Fibroblast of mammary gland (primary cell): Measurements from ENCODE around the gene RC3H1.
"Not testable (repeated sequence)": the region's sequence is repeated elsewhere in the genome, so short reads cannot be mapped to it uniquely, and the experiment has no call there.

ENCODE experiments used
- DNase-seq: peaks from one replicate; pipeline ENCODE4 v3.0.0-alpha.2; 2010; ENCODE audit warnings: low read depth
- H3K4me3 ChIP-seq: 2 replicates; pipeline ENCODE4 v1.5.1; 2011; ENCODE audit warnings: low read depth, mild to moderate bottlenecking, low read length, moderate library complexity; ENCODE audit not compliant: control insufficient read depth
- TF ChIP-seq, protein P1 (sequence below): conservative IDR thresholded peaks from 2 replicates; pipeline ENCODE4 v1.5.1; 2011; ENCODE audit warnings: low read depth, low read length, inconsistent platforms; ENCODE audit not compliant: control insufficient read depth, insufficient read depth

The RC3H1 gene

DNA sequence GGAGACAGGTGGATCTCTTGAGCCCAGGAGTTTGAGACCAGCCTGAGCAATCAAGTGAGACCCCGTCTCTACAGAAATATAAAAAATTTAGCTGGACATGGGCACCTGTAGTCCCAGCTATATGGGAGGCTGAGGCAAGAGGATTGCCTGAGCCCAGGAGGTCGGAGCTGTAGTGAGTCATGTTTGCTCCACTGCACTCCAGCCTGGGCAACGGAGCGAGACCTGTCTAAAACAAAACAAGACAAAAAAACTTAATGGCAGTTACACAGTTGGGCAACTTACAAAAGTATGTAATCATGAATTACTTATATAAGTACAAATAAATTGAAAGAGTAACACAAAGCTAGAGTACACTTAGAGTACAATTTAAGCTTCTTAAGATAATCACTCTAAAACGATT, 25.2 kb downstream of the RC3H1 start:
- H3K4me3 ChIP-seq = no peak overlapping the region
- no peak for DNase-seq
- TF ChIP-seq, protein P1, sequence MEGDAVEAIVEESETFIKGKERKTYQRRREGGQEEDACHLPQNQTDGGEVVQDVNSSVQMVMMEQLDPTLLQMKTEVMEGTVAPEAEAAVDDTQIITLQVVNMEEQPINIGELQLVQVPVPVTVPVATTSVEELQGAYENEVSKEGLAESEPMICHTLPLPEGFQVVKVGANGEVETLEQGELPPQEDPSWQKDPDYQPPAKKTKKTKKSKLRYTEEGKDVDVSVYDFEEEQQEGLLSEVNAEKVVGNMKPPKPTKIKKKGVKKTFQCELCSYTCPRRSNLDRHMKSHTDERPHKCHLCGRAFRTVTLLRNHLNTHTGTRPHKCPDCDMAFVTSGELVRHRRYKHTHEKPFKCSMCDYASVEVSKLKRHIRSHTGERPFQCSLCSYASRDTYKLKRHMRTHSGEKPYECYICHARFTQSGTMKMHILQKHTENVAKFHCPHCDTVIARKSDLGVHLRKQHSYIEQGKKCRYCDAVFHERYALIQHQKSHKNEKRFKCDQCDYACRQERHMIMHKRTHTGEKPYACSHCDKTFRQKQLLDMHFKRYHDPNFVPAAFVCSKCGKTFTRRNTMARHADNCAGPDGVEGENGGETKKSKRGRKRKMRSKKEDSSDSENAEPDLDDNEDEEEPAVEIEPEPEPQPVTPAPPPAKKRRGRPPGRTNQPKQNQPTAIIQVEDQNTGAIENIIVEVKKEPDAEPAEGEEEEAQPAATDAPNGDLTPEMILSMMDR = no peak

DNA sequence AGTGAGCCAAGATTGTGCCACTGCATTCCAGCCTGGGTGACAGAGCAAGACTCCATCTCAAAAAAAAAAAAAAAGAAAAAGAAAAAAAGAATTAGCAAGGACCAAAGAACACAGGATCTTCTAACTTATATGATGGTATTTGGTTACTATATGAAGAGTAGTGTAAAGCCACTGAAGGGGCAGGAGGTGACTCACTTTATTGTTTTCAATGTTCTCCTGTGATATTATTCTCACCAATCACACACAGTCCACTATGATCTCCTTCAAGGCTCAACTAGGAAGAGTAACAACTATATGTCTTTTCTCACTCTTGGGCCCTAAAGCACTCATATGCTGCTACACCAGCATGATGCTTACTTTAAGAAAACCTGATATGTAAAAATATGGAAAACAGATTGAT, 26.7 kb downstream of the RC3H1 start:
- DNase-seq = no peak
- H3K4me3 ChIP-seq = no peak overlapping the region
- TF ChIP-seq, protein P1 = no peak

DNA sequence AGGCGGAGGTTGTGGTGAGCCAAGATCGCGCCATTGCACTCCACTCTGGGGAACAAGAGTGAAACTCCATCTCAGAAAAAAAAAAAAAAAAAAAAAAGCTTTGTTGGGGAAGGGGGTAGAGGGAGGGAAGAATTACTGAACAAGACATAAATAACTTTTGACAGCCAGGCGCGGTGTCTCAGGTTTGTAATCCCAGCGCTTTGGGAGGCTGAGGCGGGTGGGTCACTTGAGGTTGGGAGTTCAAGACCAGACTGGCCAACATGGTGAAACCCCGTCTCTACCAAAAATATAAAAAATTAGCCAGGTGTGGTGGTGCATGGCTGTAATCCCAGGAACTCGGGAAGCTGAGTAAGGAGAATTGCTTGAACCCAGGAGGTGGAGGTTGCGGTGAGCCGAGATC, 28.2 kb downstream of the RC3H1 start:
- not testable (repeated sequence) for DNase-seq, H3K4me3 ChIP-seq

DNA sequence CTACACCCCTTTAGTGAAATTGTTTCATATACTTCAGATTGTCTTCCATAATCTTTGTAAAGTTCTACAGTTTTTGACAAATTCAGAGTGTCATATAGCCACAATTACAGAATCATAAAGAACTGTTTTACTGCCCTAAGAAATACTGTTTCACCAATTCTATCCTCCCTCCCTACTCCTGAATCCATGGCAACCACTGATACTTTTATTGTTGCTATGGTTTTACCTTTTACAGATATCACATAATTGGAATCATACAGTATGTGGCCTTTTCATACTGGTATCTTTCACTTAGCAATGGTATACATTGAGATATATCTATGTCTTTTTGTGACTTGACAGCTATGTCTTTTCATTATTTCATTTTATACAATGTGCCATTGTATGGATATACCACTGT, 34.1 kb downstream of the RC3H1 start:
- DNase-seq = no peak
- no peak overlapping the region for H3K4me3 ChIP-seq
- TF ChIP-seq, protein P1 = no peak

DNA sequence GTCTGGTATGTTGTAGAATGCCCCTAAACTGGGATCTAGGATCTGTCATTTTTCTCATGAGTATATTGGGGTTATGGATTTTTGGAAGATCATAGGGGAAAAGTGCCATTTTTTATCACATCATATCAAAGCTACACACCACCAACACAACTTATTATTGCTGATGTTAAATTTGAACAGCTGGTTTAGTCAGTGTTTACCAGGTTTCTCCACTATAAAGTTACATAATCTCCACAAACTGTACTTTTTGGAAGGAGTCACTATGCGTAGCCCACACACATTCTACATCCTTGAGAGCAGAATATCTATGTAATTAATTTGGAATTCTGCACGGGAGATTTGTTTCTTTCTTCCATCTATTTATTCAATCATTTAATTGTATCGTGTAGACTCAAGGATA, 35.2 kb downstream of the RC3H1 start:
- TF ChIP-seq, protein P1 = no peak
- H3K4me3 ChIP-seq = no peak overlapping the region
- no peak for DNase-seq

DNA sequence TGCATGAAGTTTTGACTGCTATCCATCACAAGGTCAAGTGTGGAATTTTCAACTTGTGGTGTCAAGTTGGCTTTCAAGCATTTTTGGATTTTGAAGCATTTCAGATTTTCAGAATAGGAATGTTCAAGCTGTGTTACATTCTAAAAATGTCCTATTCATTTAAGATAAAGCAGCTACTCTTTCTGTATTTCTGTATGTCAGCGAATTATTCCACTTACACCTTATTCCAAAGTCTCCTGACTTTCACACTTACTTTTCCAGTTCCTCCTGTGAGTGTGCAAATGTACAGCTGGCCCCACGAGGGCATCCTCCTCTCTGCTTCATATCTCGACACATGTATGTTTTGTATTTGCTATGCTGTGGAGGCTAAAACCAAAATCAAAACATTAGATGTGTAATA, 51.9 kb downstream of the RC3H1 start:
- DNase-seq = no peak
- H3K4me3 ChIP-seq = no peak overlapping the region
- TF ChIP-seq, protein P1 = no peak

DNA sequence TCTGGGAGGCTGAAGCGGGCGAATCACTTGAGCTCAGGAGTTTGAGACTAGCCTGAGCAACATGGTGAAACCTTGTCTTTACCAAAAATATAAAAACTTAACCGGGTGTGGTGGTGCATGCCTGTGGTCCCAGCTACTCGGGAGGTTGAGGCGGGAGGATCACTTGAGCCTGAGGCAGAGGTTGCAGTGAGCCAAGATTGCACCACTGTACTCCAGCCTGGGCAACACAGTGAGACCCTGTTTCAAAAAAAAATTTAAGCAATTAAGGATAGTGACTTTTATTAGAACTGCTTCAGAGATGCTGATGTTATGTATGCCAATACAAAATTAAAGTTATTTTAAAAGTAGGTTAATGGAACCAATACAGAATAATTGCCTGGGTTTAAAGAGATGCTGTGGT, 56.3 kb downstream of the RC3H1 start:
- DNase-seq, H3K4me3 ChIP-seq: not testable (repeated sequence)

DNA sequence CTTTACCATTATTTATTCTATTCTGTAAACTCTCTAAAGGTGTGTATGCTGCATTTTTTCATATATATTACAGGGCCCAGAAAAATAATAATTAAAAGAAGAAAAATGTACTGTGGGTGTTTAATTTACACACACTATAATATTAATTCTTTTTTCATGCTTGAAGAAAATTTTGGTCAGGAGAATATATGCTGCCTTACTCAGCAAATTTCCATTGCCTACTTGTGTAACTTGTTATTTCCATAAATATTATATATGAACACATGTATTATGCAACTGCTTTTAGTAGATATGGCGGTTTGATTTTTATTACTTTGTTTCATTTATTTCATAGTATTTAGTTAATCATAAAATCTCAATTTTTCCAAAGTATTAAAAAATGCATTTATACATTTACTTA, 58.7 kb downstream of the RC3H1 start:
- H3K4me3 ChIP-seq = no peak overlapping the region
- TF ChIP-seq, protein P1 = no peak
- DNase-seq = no peak
